DOHH2 (cell line): Measurements from ENCODE around the gene HEATR5A.

Experiments used
- CTCF ChIP-seq: fragments of 200-600 bp; sonication (generic); IDR thresholded peaks from one replicate; pipeline ENCODE4 v1.5.1; 2014; ENCODE audit warnings: antibody characterized with exemption, mild to moderate bottlenecking, low read depth, low read length; ENCODE audit not compliant: poor library complexity, severe bottlenecking
- EZH2phosphoT487 ChIP-seq: fragments of 200-600 bp; sonication (generic); IDR thresholded peaks from 2 replicates; pipeline ENCODE4 v1.6.1; 2017; ENCODE audit warnings: borderline replicate concordance, mild to moderate bottlenecking, antibody characterized with exemption, low read length, moderate library complexity, mixed read lengths

DNA sequence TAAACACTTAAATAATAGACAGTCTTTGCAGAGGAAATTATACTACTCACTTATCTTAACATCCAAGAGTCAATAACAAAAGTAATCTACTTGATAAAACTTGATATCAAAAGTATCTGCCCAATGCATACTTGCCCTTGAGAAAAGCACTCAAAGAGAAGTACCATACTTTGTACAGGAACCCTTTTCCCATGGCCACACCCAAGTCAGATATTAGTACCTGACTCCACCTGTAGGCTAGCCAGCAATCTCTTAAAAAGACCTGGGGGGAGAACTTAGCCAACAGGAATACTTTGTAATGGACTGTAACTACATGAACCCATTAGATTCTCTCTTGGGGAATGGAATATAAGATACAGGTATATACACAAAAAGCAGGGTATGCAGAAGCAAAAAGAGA is 113.2 kb downstream of the HEATR5A start:
- TF ChIP-seq CTCF: no peak
- TF ChIP-seq EZH2phosphoT487: no peak
